ENCODE measurements around the gene LILRB1. TPM values are rescaled to one million over a fixed set of nuclear protein-coding genes. Genes with fewer than 3 reads are reported as not detected.

The LILRB1 gene
- total and polyA plus RNA-seq, 8 donors: 1.2 to 47.3 (median 1.6) TPM

- H3K4me3 ChIP-seq: no peak overlapping the region
- DNase-seq (no peak), ATAC-seq (no peak)
- no peaks in the 10 kb centered on the region for H3K36me3 ChIP-seq
- no peaks in the 10 kb centered on the region for H3K4me1 ChIP-seq
- H3K27ac ChIP-seq: no peak overlapping the region
- no peaks in the 10 kb centered on the region for H3K9me3 ChIP-seq
- H3K27me3 ChIP-seq: peaks cover 0 to 78% of the 10 kb centered on the region in 2 donors
- intact Hi-C loops (cut with DNase I): no loop called here
- TF ChIP-seq CTCF (IDR thresholded peaks at IDR 0.05): no peak
These were observed 52.1 kb downstream of the LILRB1 start for GRCh38 chr19:54682306-54682856.

DNA sequence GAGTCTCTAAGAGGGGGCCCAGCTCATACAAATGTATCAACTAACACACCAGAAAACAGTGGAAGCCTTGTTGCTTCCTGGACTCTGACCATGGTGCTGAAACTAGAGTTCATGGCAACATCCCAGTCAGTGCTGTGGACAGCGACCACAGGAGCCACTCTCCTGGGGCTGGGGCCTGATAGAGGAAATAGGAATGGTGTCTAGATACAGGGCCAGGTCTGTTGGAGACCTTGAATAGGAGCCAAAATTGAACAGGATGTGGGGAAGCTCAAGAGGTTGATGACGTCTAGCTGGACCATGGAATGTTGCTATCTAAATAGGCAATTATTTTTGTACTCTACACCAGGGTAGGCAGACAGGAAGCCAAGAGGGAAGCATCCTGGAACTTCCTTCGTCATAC lies 54.2 kb downstream of the LILRB1 start:
- Histone ChIP-seq H3K4me1 (no peaks in the 10 kb centered on the region), H3K4me3 (no peak overlapping the region), H3K27me3 (peaks cover 0 to 73% of the 10 kb centered on the region in 2 donors), H3K9me3 (no peaks in the 10 kb centered on the region), H3K27ac (no peak overlapping the region), H3K36me3 (no peaks in the 10 kb centered on the region)
- ATAC-seq (peak; percentile 80), DNase-seq (peak in 2 of 4 donors; percentile 3 to 44)
- intact Hi-C loops (cut with DNase I): no loop called here
- TF ChIP-seq CTCF (IDR thresholded peaks at IDR 0.05): no peak

Small RNA genes lying within 50 kb of the gene (microRNA-seq; reads per million reads assigned to microRNA genes)
- gene MIR8061: 0 reads per million in 2 donors

Other genes with a start within 250 kb of the LILRB1 start
- not detected for gene TTYH1, start 215.0 kb upstream of the LILRB1 start, total RNA-seq
- gene TTYH1, start 215.0 kb upstream of the LILRB1 start, polyA plus RNA-seq (ENCODE audit: insufficient read length in 6 of 6): 10 to 100 TPM in 1 of 6 donors, 1 to 10 TPM in 5; 2.3 to 13.4 (median 4.7) TPM
- 100 to 1,000 TPM; 138 to 144 TPM for gene LENG8, start 181.3 kb upstream of the LILRB1 start, total RNA-seq
- gene LENG8, start 181.3 kb upstream of the LILRB1 start, polyA plus RNA-seq (ENCODE audit: insufficient read length in 6 of 6): 100 to 1,000 TPM; 121 to 213 (median 166) TPM
- 1 to 10 TPM; 5.4 to 8.8 TPM for gene LENG9, start 166.7 kb upstream of the LILRB1 start, total RNA-seq
- gene LENG9, start 166.7 kb upstream of the LILRB1 start, polyA plus RNA-seq (ENCODE audit: insufficient read length in 6 of 6): 1 to 10 TPM; 3.2 to 5.3 (median 4.5) TPM
- gene CDC42EP5, start 157.2 kb upstream of the LILRB1 start, total RNA-seq: 10 to 100 TPM; 20.4 to 29.8 TPM
- gene CDC42EP5, start 157.2 kb upstream of the LILRB1 start, polyA plus RNA-seq (ENCODE audit: insufficient read length in 6 of 6): 10 to 100 TPM; 24.0 to 57.6 (median 33.4) TPM
- gene LAIR2, start 127.7 kb upstream of the LILRB1 start, total RNA-seq: 1 to 10 TPM; 1.0 to 1.4 TPM
- gene LAIR2, start 127.7 kb upstream of the LILRB1 start, polyA plus RNA-seq (ENCODE audit: insufficient read length in 6 of 6): 1 to 10 TPM in 1 of 6 donors, not detected in 5; 3.1 TPM
- gene LILRA2, start 56.7 kb upstream of the LILRB1 start, total RNA-seq: 10 to 100 TPM in 1 of 2 donors, 1 to 10 TPM in 1; 6.2 to 39.7 TPM
- gene LILRA2, start 56.7 kb upstream of the LILRB1 start, polyA plus RNA-seq (ENCODE audit: insufficient read length in 6 of 6): 1 to 10 TPM in 3 of 6 donors, under 1 TPM in 3; 0.86 to 1.5 (median 1.0) TPM
- 10 to 100 TPM in 1 of 2 donors, 1 to 10 TPM in 1; 1.8 to 13.5 TPM for gene LILRA1, start 36.9 kb upstream of the LILRB1 start, total RNA-seq
- under 1 TPM; 0.45 to 0.76 (median 0.57) TPM for gene LILRA1, start 36.9 kb upstream of the LILRB1 start, polyA plus RNA-seq (ENCODE audit: insufficient read length in 6 of 6)
- gene LILRB4, start 32.5 kb downstream of the LILRB1 start, total RNA-seq: 10 to 100 TPM; 16.5 to 44.4 TPM
- gene LILRB4, start 32.5 kb downstream of the LILRB1 start, polyA plus RNA-seq (ENCODE audit: insufficient read length in 6 of 6): 1 to 10 TPM in 3 of 6 donors, under 1 TPM in 3; 0.56 to 1.5 (median 0.98) TPM
- gene KIR3DL3, start 94.0 kb downstream of the LILRB1 start, total RNA-seq: not detected
- gene KIR3DL3, start 94.0 kb downstream of the LILRB1 start, polyA plus RNA-seq (ENCODE audit: insufficient read length in 6 of 6): not detected
- under 1 TPM in 1 of 2 donors, not detected in 1; 0.18 TPM for gene KIR2DL3, start 108.0 kb downstream of the LILRB1 start, total RNA-seq
- under 1 TPM in 4 of 6 donors, not detected in 2; 0.10 to 0.23 (median 0.12) TPM for gene KIR2DL3, start 108.0 kb downstream of the LILRB1 start, polyA plus RNA-seq (ENCODE audit: insufficient read length in 6 of 6)
- gene KIR2DL1, start 139.3 kb downstream of the LILRB1 start, total RNA-seq: under 1 TPM; 0.20 to 0.47 TPM
- under 1 TPM in 3 of 6 donors, not detected in 3; 0.14 to 0.28 (median 0.14) TPM for gene KIR2DL1, start 139.3 kb downstream of the LILRB1 start, polyA plus RNA-seq (ENCODE audit: insufficient read length in 6 of 6)
- under 1 TPM in 1 of 2 donors, not detected in 1; 0.76 TPM for gene KIR2DL4, start 173.1 kb downstream of the LILRB1 start, total RNA-seq
- not detected for gene KIR2DL4, start 173.1 kb downstream of the LILRB1 start, polyA plus RNA-seq (ENCODE audit: insufficient read length in 6 of 6)
- gene KIR3DL1, start 186.0 kb downstream of the LILRB1 start, total RNA-seq: under 1 TPM; 0.15 to 0.76 TPM
- under 1 TPM in 3 of 6 donors, not detected in 3; 0.08 to 0.15 (median 0.11) TPM for gene KIR3DL1, start 186.0 kb downstream of the LILRB1 start, polyA plus RNA-seq (ENCODE audit: insufficient read length in 6 of 6)
- under 1 TPM; 0.41 to 0.71 TPM for gene KIR2DS4, start 202.2 kb downstream of the LILRB1 start, total RNA-seq
- gene KIR2DS4, start 202.2 kb downstream of the LILRB1 start, polyA plus RNA-seq (ENCODE audit: insufficient read length in 6 of 6): under 1 TPM in 4 of 6 donors, not detected in 2; 0.15 to 0.34 (median 0.25) TPM
- under 1 TPM; 0.20 to 0.42 TPM for gene KIR3DL2, start 220.0 kb downstream of the LILRB1 start, total RNA-seq
- under 1 TPM in 1 of 6 donors, not detected in 5; 0.10 TPM for gene KIR3DL2, start 220.0 kb downstream of the LILRB1 start, polyA plus RNA-seq (ENCODE audit: insufficient read length in 6 of 6)
- 10 to 100 TPM in 1 of 2 donors, under 1 TPM in 1; 0.99 to 19.5 TPM for gene FCAR, start 243.8 kb downstream of the LILRB1 start, total RNA-seq
- gene FCAR, start 243.8 kb downstream of the LILRB1 start, polyA plus RNA-seq (ENCODE audit: insufficient read length in 6 of 6): 1 to 10 TPM in 1 of 6 donors, under 1 TPM in 5; 0.40 to 1.0 (median 0.79) TPM

Measured in left lung (tissue), 10 donors.